Tibial nerve (tissue), 4 donors: ENCODE data around the gene TANC1. TPM values are rescaled to one million over a fixed set of nuclear protein-coding genes. Genes with fewer than 3 reads are reported as not detected.

Source experiments
- DNase-seq, 2 donors: peaks; one replicate each; pipeline ENCODE4 v3.0.0-alpha.2; 2019; ENCODE audit warnings: low spot score in 2 of 2
- H3K27ac ChIP-seq, 4 donors: fragments of 200-600 bp; sonication (generic) in 3 of 4; one replicate each; pipeline ENCODE4 v1.5.1; 2017 to 2019; ENCODE audit warnings: mild to moderate bottlenecking in 1 of 4
- H3K27me3 ChIP-seq, 2 donors: fragments of 200-600 bp; sonication (generic) in 1 of 2; one replicate each; pipeline versions ENCODE4 v1.5.1 to v1.6.0; 2017 to 2019
- H3K36me3 ChIP-seq, 3 donors: fragments of 200-600 bp; sonication (generic); one replicate each; pipeline ENCODE4 v1.5.1; 2018 to 2019
- H3K4me1 ChIP-seq, 4 donors: fragments of 200-600 bp; sonication (generic) in 3 of 4; one replicate each; pipeline ENCODE4 v1.5.1; 2017 to 2019
- H3K4me3 ChIP-seq, 4 donors: fragments of 200-600 bp; sonication (generic) in 3 of 4; one replicate each; pipeline ENCODE4 v1.5.1; 2017 to 2019; ENCODE audit warnings: mild to moderate bottlenecking in 1 of 4, moderate library complexity in 1 of 4
- H3K9me3 ChIP-seq, 4 donors: fragments of 200-600 bp; sonication (generic) in 3 of 4; one replicate each; pipeline ENCODE4 v1.5.1; 2017 to 2019
- CTCF ChIP-seq, 5 experiments: fragments of 200-600 bp in 3 of 5; fragments of 450-650 bp in 2 of 5; sonication (generic) in 3 of 5; IDR thresholded peaks; one replicate each; pipeline ENCODE4 v1.5.1; 2016 to 2019; ENCODE audit warnings: antibody characterized with exemption in 5 of 5, mild to moderate bottlenecking in 3 of 5, moderate library complexity in 2 of 5
- EP300 ChIP-seq, 2 donors: sonication (generic); formaldehyde crosslinking; IDR thresholded peaks; one replicate each; pipeline ENCODE4 v1.6.1; 2017; ENCODE audit warnings: antibody characterized with exemption in 2 of 2, mild to moderate bottlenecking in 1 of 2
- POLR2A ChIP-seq, 2 donors: fragments of 450-650 bp; IDR thresholded peaks; one replicate each; pipeline ENCODE4 v1.6.1; 2017; ENCODE audit warnings: antibody characterized with exemption in 2 of 2, mild to moderate bottlenecking in 2 of 2, moderate library complexity in 2 of 2
- whole genome bisulfite sequencing, 2 donors: methylation state at CpG; one replicate each; pipeline ENCODE4 v1.1.5; 2018; 5-methylcytosine and 5-hydroxymethylcytosine counted together
- total RNA-seq, 4 donors: library from RNA; depleted of rRNA; stranded (reverse); fragments of >200 nt; gene quantifications; one replicate each; pipeline ENCODE4 v1.1.0, GENCODE V29; 2016

The TANC1 gene
- total RNA-seq, 4 donors from 2014 or later, result 43.5 to 66.3 (median 57.6) TPM

- no peak overlapping the region for H3K4me3 ChIP-seq
- peaks cover 0 to 76% (median 0%) of the 10 kb centered on the region in 3 donors for H3K36me3 ChIP-seq
- no peak for TF ChIP-seq EP300 (IDR thresholded peaks at IDR 0.05)
- TF ChIP-seq POLR2A (IDR thresholded peaks at IDR 0.05), result no peak
- TF ChIP-seq CTCF (IDR thresholded peaks at IDR 0.05), result no peak
- 93 to 94% methylated on average over 12 to 19 of the region's 19 CpGs for WGBS, 2 donors
- H3K9me3 ChIP-seq, result no peaks in the 10 kb centered on the region
- DNase-seq, result no peak
- no peak overlapping the region for H3K27ac ChIP-seq
- no peaks in the 10 kb centered on the region for H3K4me1 ChIP-seq
- no peaks in the 10 kb centered on the region for H3K27me3 ChIP-seq
These were observed 261.9 kb downstream of the TANC1 start for GRCh38 chr2:159230145-159230877.

DNA sequence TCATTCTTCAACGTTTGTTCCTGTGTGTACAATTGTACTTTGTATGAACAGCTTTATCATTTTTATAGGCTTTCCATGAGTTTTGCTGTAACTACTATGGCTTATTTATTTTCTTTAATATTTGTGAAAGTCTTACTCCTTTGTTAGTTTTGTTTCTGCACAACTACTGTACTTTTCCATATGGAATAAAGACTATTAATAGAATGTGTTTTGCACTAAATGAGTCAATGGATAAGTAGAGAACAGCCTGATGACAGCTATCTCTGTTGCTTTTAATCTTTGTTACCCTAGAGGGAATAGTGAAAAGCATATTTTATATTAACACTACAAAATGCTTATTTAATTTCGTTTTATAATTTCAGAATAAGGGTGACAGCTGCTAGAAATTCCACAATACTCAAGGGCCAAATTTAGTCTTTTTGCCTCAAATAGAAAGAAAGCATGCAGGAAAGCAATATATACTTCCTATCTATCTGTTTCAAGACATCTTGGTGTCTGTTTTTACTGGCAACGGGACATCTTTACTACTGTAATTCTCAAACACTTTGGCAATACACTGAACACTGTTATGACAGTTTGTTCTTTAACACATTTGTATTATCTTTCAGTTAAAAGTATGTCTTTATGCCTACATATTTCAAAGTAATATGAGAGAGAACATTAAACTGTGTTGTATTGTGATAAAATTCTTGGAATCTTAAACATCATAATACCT lies 264.2 kb downstream of the TANC1 start:
- H3K36me3 ChIP-seq, result peaks cover 0 to 76% (median 4%) of the 10 kb centered on the region in 3 donors
- no peak overlapping the region for H3K4me3 ChIP-seq
- DNase-seq, result no peak
- no peaks in the 10 kb centered on the region for H3K27me3 ChIP-seq
- H3K4me1 ChIP-seq, result no peaks in the 10 kb centered on the region
- no peak for TF ChIP-seq POLR2A (IDR thresholded peaks at IDR 0.05)
- no peak for TF ChIP-seq EP300 (IDR thresholded peaks at IDR 0.05)
- TF ChIP-seq CTCF (IDR thresholded peaks at IDR 0.05), result no peak
- 25 to 29% methylated on average over 3 of the region's 3 CpGs for WGBS, 2 donors
- no peaks in the 10 kb centered on the region for H3K9me3 ChIP-seq
- no peak overlapping the region for H3K27ac ChIP-seq

DNA sequence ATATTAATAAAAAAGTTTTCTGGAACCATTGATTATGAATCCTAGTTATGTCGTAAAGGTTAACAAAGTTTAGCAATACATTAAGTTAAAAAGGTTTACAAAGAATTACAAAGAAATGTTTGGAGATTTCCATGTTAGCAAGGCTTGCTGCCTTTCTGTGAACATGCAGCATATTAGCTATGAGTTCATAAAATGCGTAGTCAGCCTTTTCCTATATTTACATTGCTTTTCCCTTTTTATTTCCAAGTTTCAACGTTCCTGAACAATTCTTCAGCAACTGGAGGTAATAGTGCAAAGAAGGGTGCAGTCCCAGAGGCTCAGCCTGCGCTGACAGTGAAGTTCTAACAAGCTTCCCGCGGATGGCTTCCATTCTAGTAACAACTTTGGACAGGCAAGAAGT lies 266.4 kb downstream of the TANC1 start:
- DNase-seq, result no peak
- Histone ChIP-seq H3K4me3 (no peak overlapping the region), H3K27ac (no peak overlapping the region), H3K27me3 (no peaks in the 10 kb centered on the region), H3K36me3 (peaks cover 0 to 76% (median 4%) of the 10 kb centered on the region in 3 donors), H3K9me3 (no peaks in the 10 kb centered on the region), H3K4me1 (no peaks in the 10 kb centered on the region)
- TF ChIP-seq POLR2A (IDR thresholded peaks at IDR 0.05) (no peak), CTCF (IDR thresholded peaks at IDR 0.05) (no peak), EP300 (IDR thresholded peaks at IDR 0.05) (no peak)
- WGBS, 2 donors, result 88 to 92% methylated on average over 6 of the region's 6 CpGs

GRCh38 chr2:159243529-159243928 lies 275.1 kb downstream of the TANC1 start:
- H3K4me3 ChIP-seq, result no peak overlapping the region
- no peak for TF ChIP-seq EP300 (IDR thresholded peaks at IDR 0.05)
- no peak for TF ChIP-seq POLR2A (IDR thresholded peaks at IDR 0.05)
- no peak for TF ChIP-seq CTCF (IDR thresholded peaks at IDR 0.05)
- peaks cover 0 to 25% (median 2%) of the 10 kb centered on the region in 4 donors for H3K9me3 ChIP-seq
- H3K27ac ChIP-seq, result no peak overlapping the region
- peaks cover 0 to 92% (median 5%) of the 10 kb centered on the region in 3 donors for H3K36me3 ChIP-seq
- H3K27me3 ChIP-seq, result no peaks in the 10 kb centered on the region
- no peak for DNase-seq
- no peaks in the 10 kb centered on the region for H3K4me1 ChIP-seq
